Testis (tissue), 3 donors: ENCODE measurements around the gene MSANTD4. TPM values are rescaled to one million over a fixed set of nuclear protein-coding genes. Genes with fewer than 3 reads are reported as not detected.
"Not testable (repeated sequence)": the region's sequence is repeated elsewhere in the genome, so short reads cannot be mapped to it uniquely, and the experiment has no call there.

Source experiments
- DNase-seq: peaks from one replicate; pipeline ENCODE4 v3.0.0-alpha.2; 2019
- H3K27ac ChIP-seq, 2 donors: fragments of 200-600 bp; sonication (generic); one replicate each; pipeline ENCODE4 v1.5.1; 2019
- H3K27me3 ChIP-seq: fragments of 200-600 bp; sonication (generic); one replicate; pipeline ENCODE4 v1.5.1; 2019
- H3K36me3 ChIP-seq: fragments of 200-600 bp; sonication (generic); one replicate; pipeline ENCODE4 v1.5.1; 2017; ENCODE audit warnings: low read depth; ENCODE audit errors: missing control alignments
- H3K4me1 ChIP-seq: fragments of 200-600 bp; sonication (generic); one replicate; pipeline ENCODE4 v1.5.1; 2019
- H3K4me3 ChIP-seq, 2 donors: fragments of 200-600 bp; sonication (generic); one replicate each; pipeline ENCODE4 v1.5.1; 2017 to 2019
- H3K9me3 ChIP-seq: fragments of 200-600 bp; sonication (generic); one replicate; pipeline ENCODE4 v1.5.1; 2017
- CTCF ChIP-seq, 3 experiments: fragments of 450-650 bp in 2 of 3; fragments of 200-600 bp in 1 of 3; sonication (generic) in 1 of 3; IDR thresholded peaks; one replicate each; pipeline ENCODE4 v1.5.1; 2016 to 2019; ENCODE audit warnings: antibody characterized with exemption in 3 of 3, mild to moderate bottlenecking in 2 of 3, moderate library complexity in 1 of 3
- POLR2A ChIP-seq: fragments of 450-650 bp; IDR thresholded peaks from one replicate; pipeline ENCODE4 v1.6.1; 2017; ENCODE audit warnings: antibody characterized with exemption, mild to moderate bottlenecking, moderate library complexity
- WGBS, 2 donors: methylation state at CpG; one replicate each; pipeline ENCODE4 v1.1.5; 2018; 5-methylcytosine and 5-hydroxymethylcytosine counted together
- intact Hi-C: fragments of 100-400 bp; cut with DNase I; formaldehyde crosslinking; loops from one replicate; pipeline ENCODE4 v1.15.1; 2023; ENCODE audit warnings: low total_unique reads
- polyA plus RNA-seq: library from polyadenylated mRNA; stranded (reverse); fragments of 350-450 nt; fragmentation: Illumina TruSeq; extraction: RNeasy Lipid Tissue Mini Kit (QIAGEN cat#74804); gene quantifications from one replicate; pipeline ENCODE4 v1.2.3, GENCODE V29; 2014; ENCODE audit warnings: low read depth, low replicate concordance; ENCODE audit not compliant: insufficient read depth
- total RNA-seq, 2 donors: library from RNA; depleted of rRNA; stranded (reverse); fragments of >200 nt; gene quantifications; one replicate each; pipeline ENCODE4 v1.2.3, GENCODE V29; 2016

The MSANTD4 gene
- total and polyA plus RNA-seq, 3 donors from 2014 or later: 15.5 to 34.4 (median 20.7) TPM

GRCh38 chr11:106014620-106015019 is 7.4 kb downstream of the MSANTD4 start:
- H3K4me1 ChIP-seq: no peaks in the 10 kb centered on the region
- intact Hi-C loops: no loop called here
- H3K4me3 ChIP-seq: no peak overlapping the region
- H3K36me3 ChIP-seq: no peaks in the 10 kb centered on the region
- DNase-seq: no peak
- H3K9me3 ChIP-seq: no peaks in the 10 kb centered on the region
- no peak for TF ChIP-seq POLR2A
- TF ChIP-seq CTCF (IDR thresholded peaks at IDR 0.05): no peak
- 87 to 93% methylated on average over 2 of the region's 2 CpGs for WGBS, 2 donors
- no peaks in the 10 kb centered on the region for H3K27me3 ChIP-seq
- H3K27ac ChIP-seq: no peak overlapping the region

GRCh38 chr11:106014035-106014434 is 8.0 kb downstream of the MSANTD4 start:
- TF ChIP-seq POLR2A: no peak
- TF ChIP-seq CTCF (IDR thresholded peaks at IDR 0.05): no peak
- no peaks in the 10 kb centered on the region for H3K9me3 ChIP-seq
- H3K27me3 ChIP-seq: no peaks in the 10 kb centered on the region
- no peak overlapping the region for H3K27ac ChIP-seq
- no peak for DNase-seq
- intact Hi-C loops: no loop called here
- WGBS, 2 donors: 80 to 92% methylated on average over 2 of the region's 2 CpGs
- H3K4me1 ChIP-seq: no peaks in the 10 kb centered on the region
- H3K36me3 ChIP-seq: no peaks in the 10 kb centered on the region
- H3K4me3 ChIP-seq: no peak overlapping the region

- no peaks in the 10 kb centered on the region for H3K27me3 ChIP-seq
- no peaks in the 10 kb centered on the region for H3K9me3 ChIP-seq
- TF ChIP-seq CTCF (IDR thresholded peaks at IDR 0.05): no peak
- no peak for TF ChIP-seq POLR2A
- H3K27ac ChIP-seq: no peak overlapping the region
- no peak overlapping the region for H3K4me3 ChIP-seq
- no peaks in the 10 kb centered on the region for H3K4me1 ChIP-seq
- intact Hi-C loops: no loop called here
- H3K36me3 ChIP-seq: no peaks in the 10 kb centered on the region
- DNase-seq: no peak
- WGBS, 2 donors: 70 to 74% methylated on average over 3 of the region's 3 CpGs
Measured at GRCh38 chr11:106012744-106013143, 9.3 kb downstream of the MSANTD4 start.

GRCh38 chr11:106011481-106011880 is 10.6 kb downstream of the MSANTD4 start:
- intact Hi-C loops: no loop called here
- Histone ChIP-seq H3K4me3 (no peak overlapping the region), H3K4me1 (no peaks in the 10 kb centered on the region), H3K9me3 (no peaks in the 10 kb centered on the region), H3K36me3 (no peaks in the 10 kb centered on the region), H3K27me3 (no peaks in the 10 kb centered on the region), H3K27ac (no peak overlapping the region)
- WGBS, 2 donors: 84 to 89% methylated on average over 2 of the region's 2 CpGs
- TF ChIP-seq POLR2A (no peak), CTCF (IDR thresholded peaks at IDR 0.05) (no peak)
- DNase-seq: no peak

- H3K27ac ChIP-seq, H3K36me3 ChIP-seq, intact Hi-C loops, DNase-seq, H3K4me1 ChIP-seq, H3K9me3 ChIP-seq, H3K27me3 ChIP-seq, H3K4me3 ChIP-seq: not testable (repeated sequence)
- 89 to 92% methylated on average over 4 of the region's 4 CpGs for WGBS, 2 donors
Measured at GRCh38 chr11:106003094-106003493, 18.9 kb downstream of the MSANTD4 start.
